Measurements from ENCODE around the gene PRRT1B. TPM values are rescaled to one million over a fixed set of nuclear protein-coding genes. Genes with fewer than 3 reads are reported as not detected.
A peak's percentile ranks its signal among the peaks of the same experiment; 100 is the strongest.

Gene PRRT1B
- total RNA-seq, 1 experiment from 2014 or later, result 1.2 TPM

- TF ChIP-seq AR (CRISPR knock-in tag; IDR thresholded peaks at IDR 0.05), result no peak
- no peak for TF ChIP-seq IRF1 (CRISPR knock-in tag; IDR thresholded peaks at IDR 0.05)
- TF ChIP-seq E2F1 (CRISPR knock-in tag; IDR thresholded peaks at IDR 0.05), result no peak
- TF ChIP-seq TEAD4 (CRISPR knock-in tag; IDR thresholded peaks at IDR 0.05), result no peak
- no peak for TF ChIP-seq MLX (CRISPR knock-in tag; IDR thresholded peaks at IDR 0.05)
- TF ChIP-seq E2F4 (CRISPR knock-in tag; IDR thresholded peaks at IDR 0.05; ENCODE audit: borderline replicate concordance, low read depth), result no peak
- TF ChIP-seq NFYB (CRISPR knock-in tag; conservative IDR thresholded peaks at IDR 0.05; ENCODE audit: low read depth), result no peak
- no peak for TF ChIP-seq SMAD4 (CRISPR knock-in tag; IDR thresholded peaks at IDR 0.05)
- TF ChIP-seq GABPB1 (CRISPR knock-in tag; IDR thresholded peaks at IDR 0.05), result no peak
- TF ChIP-seq OVOL2 (CRISPR knock-in tag; IDR thresholded peaks at IDR 0.05; ENCODE audit: borderline replicate concordance), result no peak
- no peak for TF ChIP-seq MXD4 (CRISPR knock-in tag; IDR thresholded peaks at IDR 0.05; ENCODE audit: borderline replicate concordance)
- TF ChIP-seq CREB1 (CRISPR knock-in tag; IDR thresholded peaks at IDR 0.05), result no peak
Measured at GRCh38 chr9:131518553-131518952, 26.8 kb upstream of the PRRT1B start (continued).

GRCh38 chr9:131520503-131520902, 24.8 kb upstream of the PRRT1B start:
- DNase-seq (ENCODE audit: low spot score) (no peak), ATAC-seq (no peak)
- H3K9me3 Mint-ChIP-seq, result no peaks in the 10 kb centered on the region
- 0 out of 2 replicates have a peak overlapping the region, but pooled peaks have one; percentile 23 for H3K27ac Mint-ChIP-seq
- H3K36me3 Mint-ChIP-seq, result peaks cover 52% of the 10 kb centered on the region
- POLR2A ChIA-PET, result no interaction called here
- CTCF ChIA-PET, result no interaction called here
- no peaks in the 10 kb centered on the region for H3K4me1 Mint-ChIP-seq
- H3K27me3 Mint-ChIP-seq (ENCODE audit: low read depth), result no peaks in the 10 kb centered on the region
- no peak overlapping the region for H3K4me3 Mint-ChIP-seq
- TF ChIP-seq FOXP1 (CRISPR knock-in tag; IDR thresholded peaks at IDR 0.05; ENCODE audit: borderline replicate concordance), result no peak
- TF ChIP-seq ZNF317 (CRISPR knock-in tag; IDR thresholded peaks at IDR 0.05; ENCODE audit: borderline replicate concordance, low read depth), result no peak
- no peak for TF ChIP-seq ZNF281 (CRISPR knock-in tag; IDR thresholded peaks at IDR 0.05)
- no peak for TF ChIP-seq PRDM15 (CRISPR knock-in tag; IDR thresholded peaks at IDR 0.05)
- TF ChIP-seq ZNF138 (CRISPR knock-in tag; conservative IDR thresholded peaks at IDR 0.05), result no peak
- TF ChIP-seq TEAD1 (CRISPR knock-in tag; IDR thresholded peaks at IDR 0.05), result no peak
- no peak for TF ChIP-seq RELA (CRISPR knock-in tag; IDR thresholded peaks at IDR 0.05; ENCODE audit: borderline replicate concordance)
- no peak for TF ChIP-seq STAT6 (CRISPR knock-in tag; conservative IDR thresholded peaks at IDR 0.05; ENCODE audit: low read depth)
- no peak for TF ChIP-seq SMAD4 (CRISPR knock-in tag; IDR thresholded peaks at IDR 0.05)
